ENCODE measurements around the gene RBPJL. TPM values are rescaled to one million over a fixed set of nuclear protein-coding genes. Genes with fewer than 3 reads are reported as not detected.

RBPJL gene
- total and polyA plus RNA-seq, 4 donors: not detected

DNA sequence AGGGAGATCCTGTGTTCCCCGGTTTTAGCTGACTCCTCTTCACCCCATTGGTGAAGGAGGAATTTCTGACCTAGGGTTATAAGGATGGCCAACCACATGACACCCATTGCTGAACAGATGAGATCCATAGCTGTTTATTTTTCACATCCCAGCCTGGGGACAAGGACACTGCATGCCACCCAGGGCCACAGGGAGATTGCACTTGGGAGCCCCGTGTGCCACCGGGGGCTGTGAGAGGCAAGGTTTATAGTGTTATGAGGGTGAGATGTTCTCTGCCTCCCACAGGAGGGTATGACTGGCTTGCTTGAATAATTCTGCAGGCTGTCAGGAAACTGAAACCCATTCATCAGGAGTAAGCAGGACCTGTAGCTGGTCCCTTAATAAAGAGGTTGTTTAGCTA lies 37.6 kb upstream of the RBPJL start:
- Histone ChIP-seq H3K27ac (ENCODE audit: low read depth in 1 of 2, low read length in 2 of 2) (no peak overlapping the region), H3K4me1 (ENCODE audit: control insufficient read depth in 4 of 4, insufficient read depth in 4 of 4, low read length in 3 of 4) (no peaks in the 10 kb centered on the region), H3K4me3 (ENCODE audit: low read depth in 1 of 3, low read length in 3 of 3) (no peak overlapping the region), H3K9me3 (ENCODE audit: control insufficient read depth in 4 of 4, low read length in 3 of 4) (no peaks in the 10 kb centered on the region), H3K9ac (ENCODE audit: low read depth in 1 of 2, low read length in 2 of 2) (no peak overlapping the region), H3K27me3 (ENCODE audit: control insufficient read depth in 4 of 4, insufficient read depth in 4 of 4, low read length in 3 of 4) (no peaks in the 10 kb centered on the region), H3K36me3 (ENCODE audit: control insufficient read depth in 4 of 4, insufficient read depth in 3 of 4, low read depth in 1 of 4, low read length in 3 of 4) (no peaks in the 10 kb centered on the region)
- WGBS: 76% methylated on average over 3 of the region's 3 CpGs
- DNase-seq (ENCODE audit: low spot score): no peak
- TF ChIP-seq YY1 (IDR thresholded peaks at IDR 0.05) (no peak), NR2F2 (IDR thresholded peaks at IDR 0.05) (no peak), RXRA (IDR thresholded peaks at IDR 0.05) (no peak), HNF4A (conservative IDR thresholded peaks at IDR 0.05) (no peak), GABPA (IDR thresholded peaks at IDR 0.05 in 1 of 2, conservative IDR thresholded peaks at IDR 0.05 in 1 of 2) (no peak), FOXA2 (IDR thresholded peaks at IDR 0.05) (no peak), SP1 (IDR thresholded peaks at IDR 0.05) (no peak)
- TF ChIP-seq, protein P1, sequence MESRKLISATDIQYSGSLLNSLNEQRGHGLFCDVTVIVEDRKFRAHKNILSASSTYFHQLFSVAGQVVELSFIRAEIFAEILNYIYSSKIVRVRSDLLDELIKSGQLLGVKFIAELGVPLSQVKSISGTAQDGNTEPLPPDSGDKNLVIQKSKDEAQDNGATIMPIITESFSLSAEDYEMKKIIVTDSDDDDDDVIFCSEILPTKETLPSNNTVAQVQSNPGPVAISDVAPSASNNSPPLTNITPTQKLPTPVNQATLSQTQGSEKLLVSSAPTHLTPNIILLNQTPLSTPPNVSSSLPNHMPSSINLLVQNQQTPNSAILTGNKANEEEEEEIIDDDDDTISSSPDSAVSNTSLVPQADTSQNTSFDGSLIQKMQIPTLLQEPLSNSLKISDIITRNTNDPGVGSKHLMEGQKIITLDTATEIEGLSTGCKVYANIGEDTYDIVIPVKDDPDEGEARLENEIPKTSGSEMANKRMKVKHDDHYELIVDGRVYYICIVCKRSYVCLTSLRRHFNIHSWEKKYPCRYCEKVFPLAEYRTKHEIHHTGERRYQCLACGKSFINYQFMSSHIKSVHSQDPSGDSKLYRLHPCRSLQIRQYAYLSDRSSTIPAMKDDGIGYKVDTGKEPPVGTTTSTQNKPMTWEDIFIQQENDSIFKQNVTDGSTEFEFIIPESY (IDR thresholded peaks at IDR 0.05): no peak
- TF ChIP-seq, protein P2, sequence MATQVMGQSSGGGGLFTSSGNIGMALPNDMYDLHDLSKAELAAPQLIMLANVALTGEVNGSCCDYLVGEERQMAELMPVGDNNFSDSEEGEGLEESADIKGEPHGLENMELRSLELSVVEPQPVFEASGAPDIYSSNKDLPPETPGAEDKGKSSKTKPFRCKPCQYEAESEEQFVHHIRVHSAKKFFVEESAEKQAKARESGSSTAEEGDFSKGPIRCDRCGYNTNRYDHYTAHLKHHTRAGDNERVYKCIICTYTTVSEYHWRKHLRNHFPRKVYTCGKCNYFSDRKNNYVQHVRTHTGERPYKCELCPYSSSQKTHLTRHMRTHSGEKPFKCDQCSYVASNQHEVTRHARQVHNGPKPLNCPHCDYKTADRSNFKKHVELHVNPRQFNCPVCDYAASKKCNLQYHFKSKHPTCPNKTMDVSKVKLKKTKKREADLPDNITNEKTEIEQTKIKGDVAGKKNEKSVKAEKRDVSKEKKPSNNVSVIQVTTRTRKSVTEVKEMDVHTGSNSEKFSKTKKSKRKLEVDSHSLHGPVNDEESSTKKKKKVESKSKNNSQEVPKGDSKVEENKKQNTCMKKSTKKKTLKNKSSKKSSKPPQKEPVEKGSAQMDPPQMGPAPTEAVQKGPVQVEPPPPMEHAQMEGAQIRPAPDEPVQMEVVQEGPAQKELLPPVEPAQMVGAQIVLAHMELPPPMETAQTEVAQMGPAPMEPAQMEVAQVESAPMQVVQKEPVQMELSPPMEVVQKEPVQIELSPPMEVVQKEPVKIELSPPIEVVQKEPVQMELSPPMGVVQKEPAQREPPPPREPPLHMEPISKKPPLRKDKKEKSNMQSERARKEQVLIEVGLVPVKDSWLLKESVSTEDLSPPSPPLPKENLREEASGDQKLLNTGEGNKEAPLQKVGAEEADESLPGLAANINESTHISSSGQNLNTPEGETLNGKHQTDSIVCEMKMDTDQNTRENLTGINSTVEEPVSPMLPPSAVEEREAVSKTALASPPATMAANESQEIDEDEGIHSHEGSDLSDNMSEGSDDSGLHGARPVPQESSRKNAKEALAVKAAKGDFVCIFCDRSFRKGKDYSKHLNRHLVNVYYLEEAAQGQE (IDR thresholded peaks at IDR 0.05): no peak
- TF ChIP-seq, protein P3, sequence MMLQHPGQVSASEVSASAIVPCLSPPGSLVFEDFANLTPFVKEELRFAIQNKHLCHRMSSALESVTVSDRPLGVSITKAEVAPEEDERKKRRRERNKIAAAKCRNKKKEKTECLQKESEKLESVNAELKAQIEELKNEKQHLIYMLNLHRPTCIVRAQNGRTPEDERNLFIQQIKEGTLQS (IDR thresholded peaks at IDR 0.05): no peak
- TF ChIP-seq, protein P4, sequence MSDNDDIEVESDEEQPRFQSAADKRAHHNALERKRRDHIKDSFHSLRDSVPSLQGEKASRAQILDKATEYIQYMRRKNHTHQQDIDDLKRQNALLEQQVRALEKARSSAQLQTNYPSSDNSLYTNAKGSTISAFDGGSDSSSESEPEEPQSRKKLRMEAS (IDR thresholded peaks at IDR 0.05): no peak

DNA sequence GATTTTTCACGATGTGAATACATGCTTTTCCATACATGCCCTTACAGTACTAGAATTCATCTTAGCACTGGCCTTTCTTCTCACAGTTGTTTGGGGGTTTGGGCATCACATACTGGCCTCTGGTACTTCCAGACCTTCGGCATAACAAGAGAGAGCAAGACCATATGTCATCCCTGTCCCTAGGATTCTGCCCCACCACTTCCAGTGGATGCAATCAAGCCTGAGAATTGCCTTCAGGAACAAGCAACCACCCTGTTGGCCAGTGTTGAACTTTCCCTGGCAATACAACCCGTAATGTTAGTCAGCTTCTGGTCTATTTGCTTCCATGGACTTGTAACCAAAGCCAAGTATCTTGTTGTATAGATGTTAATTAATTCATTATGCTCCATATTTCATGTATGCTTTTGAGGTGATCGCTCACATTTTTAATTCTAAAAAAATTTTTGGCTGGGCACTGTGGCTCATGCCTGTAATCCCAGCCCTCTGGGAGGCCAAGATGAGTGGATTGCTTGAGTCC lies 36.8 kb upstream of the RBPJL start:
- Histone ChIP-seq H3K4me1 (ENCODE audit: control insufficient read depth in 4 of 4, insufficient read depth in 4 of 4, low read length in 3 of 4) (peaks cover 0 to under 1% (median 0%) of the 10 kb centered on the region in 4 donors), H3K36me3 (ENCODE audit: control insufficient read depth in 4 of 4, insufficient read depth in 3 of 4, low read depth in 1 of 4, low read length in 3 of 4) (no peaks in the 10 kb centered on the region), H3K27ac (ENCODE audit: low read depth in 1 of 2, low read length in 2 of 2) (no peak overlapping the region), H3K4me3 (ENCODE audit: low read depth in 1 of 3, low read length in 3 of 3) (no peak overlapping the region), H3K9ac (ENCODE audit: low read depth in 1 of 2, low read length in 2 of 2) (no peak overlapping the region), H3K9me3 (ENCODE audit: control insufficient read depth in 4 of 4, low read length in 3 of 4) (no peaks in the 10 kb centered on the region), H3K27me3 (ENCODE audit: control insufficient read depth in 4 of 4, insufficient read depth in 4 of 4, low read length in 3 of 4) (no peaks in the 10 kb centered on the region)
- no peak for DNase-seq (ENCODE audit: low spot score)
- WGBS: 88% methylated on average over 4 of the region's 4 CpGs
- TF ChIP-seq FOXA2 (IDR thresholded peaks at IDR 0.05): no peak
- TF ChIP-seq FOXA1 (IDR thresholded peaks at IDR 0.05): no peak
- TF ChIP-seq RAD21 (IDR thresholded peaks at IDR 0.05): no peak
- TF ChIP-seq, protein P1 (IDR thresholded peaks at IDR 0.05): no peak
- no peak for TF ChIP-seq TAF1 (conservative IDR thresholded peaks at IDR 0.05)
- TF ChIP-seq SP1 (IDR thresholded peaks at IDR 0.05): no peak
- TF ChIP-seq, protein P4 (IDR thresholded peaks at IDR 0.05): no peak
- TF ChIP-seq NR2F2 (IDR thresholded peaks at IDR 0.05): no peak
- TF ChIP-seq GABPA (IDR thresholded peaks at IDR 0.05 in 1 of 2, conservative IDR thresholded peaks at IDR 0.05 in 1 of 2): no peak
- TF ChIP-seq EGR1 (IDR thresholded peaks at IDR 0.05; ENCODE audit: low read depth in 2 of 2): no peak
- no peak for TF ChIP-seq HNF4A (conservative IDR thresholded peaks at IDR 0.05)
- TF ChIP-seq, protein P2 (IDR thresholded peaks at IDR 0.05): no peak
